Kidney capillary endothelial cell (primary cell): ENCODE measurements around the gene PRDM11.
A peak's percentile ranks its signal among the peaks of the same experiment; 100 is the strongest.

Experiments used
- DNase-seq: peaks from one replicate; pipeline ENCODE4 v3.0.0-alpha.2; 2018; ENCODE audit warnings: low spot score

Gene PRDM11

GRCh38 chr11:45142241-45143055 lies 4.0 kb upstream of the PRDM11 start:
- no peak for DNase-seq

DNA sequence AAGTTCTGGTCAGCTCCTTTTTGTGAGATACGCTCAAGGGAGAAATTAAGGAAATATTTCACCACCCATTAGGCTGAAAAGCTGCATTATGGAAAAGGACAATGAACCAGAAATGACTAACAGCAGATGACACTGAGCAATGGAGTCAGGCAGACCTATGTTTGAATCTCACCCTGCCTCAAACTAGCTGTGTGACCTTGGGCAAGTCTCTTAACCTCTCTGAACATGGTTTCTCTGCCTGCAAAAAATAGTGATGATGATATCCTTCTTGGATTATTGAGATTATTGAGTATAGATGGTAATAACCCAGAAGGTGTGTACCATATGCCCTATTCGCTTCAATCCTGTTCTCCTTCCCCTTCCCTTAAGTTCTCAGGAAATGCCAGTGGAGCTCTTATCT lies 2.9 kb upstream of the PRDM11 start:
- no peak for DNase-seq

- no peak for DNase-seq
These were observed 2.0 kb upstream of the PRDM11 start for GRCh38 chr11:45144126-45145082.

DNA sequence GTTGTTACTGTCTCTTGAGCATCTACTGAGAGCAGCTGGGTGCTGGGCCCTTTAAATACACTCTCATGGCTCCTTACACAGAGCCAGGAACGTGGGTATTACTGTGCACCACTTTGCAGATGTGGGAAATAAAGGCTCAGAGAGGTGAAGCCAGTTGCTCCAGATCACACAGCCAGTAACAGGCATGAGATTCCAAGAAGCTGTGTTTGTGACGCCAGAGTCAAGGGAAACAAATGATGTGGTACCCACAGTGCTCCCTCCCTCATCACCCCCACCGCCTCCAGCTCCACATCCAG lies 1.4 kb upstream of the PRDM11 start:
- DNase-seq: no peak

DNA sequence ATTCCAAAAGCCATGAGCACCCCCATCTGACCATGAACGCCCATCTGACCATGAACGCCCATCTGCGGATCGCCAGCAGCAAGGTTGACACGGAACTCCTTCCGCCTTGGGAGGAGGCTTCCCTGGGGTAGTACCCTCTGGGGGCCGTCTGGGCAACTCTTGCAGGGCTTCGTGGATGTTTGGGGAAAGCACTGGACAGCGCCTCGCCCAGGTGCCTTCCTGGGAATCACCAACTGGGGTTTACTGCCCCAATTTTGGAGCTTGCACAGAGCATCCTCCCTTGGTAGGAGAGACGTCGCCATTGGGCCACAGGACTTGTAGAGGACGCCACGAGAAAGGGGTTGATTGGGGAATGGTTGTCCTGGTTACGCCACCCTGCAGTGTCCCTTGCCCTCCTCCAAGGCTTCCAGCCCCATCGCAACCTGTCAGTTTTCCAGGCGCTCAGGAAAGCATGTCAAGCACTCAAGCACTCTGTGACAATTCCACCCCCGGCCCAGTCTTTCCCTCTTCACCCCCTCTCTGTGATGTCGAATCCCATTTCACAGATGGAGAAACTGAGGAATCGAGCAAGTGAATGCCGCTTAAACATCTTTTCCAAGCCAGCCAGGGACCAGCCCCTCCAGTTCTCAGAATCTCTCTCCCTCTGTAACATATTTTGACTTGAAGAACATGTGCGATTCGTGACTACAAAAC lies 914 bp upstream of the PRDM11 start:
- no peak for DNase-seq

DNA sequence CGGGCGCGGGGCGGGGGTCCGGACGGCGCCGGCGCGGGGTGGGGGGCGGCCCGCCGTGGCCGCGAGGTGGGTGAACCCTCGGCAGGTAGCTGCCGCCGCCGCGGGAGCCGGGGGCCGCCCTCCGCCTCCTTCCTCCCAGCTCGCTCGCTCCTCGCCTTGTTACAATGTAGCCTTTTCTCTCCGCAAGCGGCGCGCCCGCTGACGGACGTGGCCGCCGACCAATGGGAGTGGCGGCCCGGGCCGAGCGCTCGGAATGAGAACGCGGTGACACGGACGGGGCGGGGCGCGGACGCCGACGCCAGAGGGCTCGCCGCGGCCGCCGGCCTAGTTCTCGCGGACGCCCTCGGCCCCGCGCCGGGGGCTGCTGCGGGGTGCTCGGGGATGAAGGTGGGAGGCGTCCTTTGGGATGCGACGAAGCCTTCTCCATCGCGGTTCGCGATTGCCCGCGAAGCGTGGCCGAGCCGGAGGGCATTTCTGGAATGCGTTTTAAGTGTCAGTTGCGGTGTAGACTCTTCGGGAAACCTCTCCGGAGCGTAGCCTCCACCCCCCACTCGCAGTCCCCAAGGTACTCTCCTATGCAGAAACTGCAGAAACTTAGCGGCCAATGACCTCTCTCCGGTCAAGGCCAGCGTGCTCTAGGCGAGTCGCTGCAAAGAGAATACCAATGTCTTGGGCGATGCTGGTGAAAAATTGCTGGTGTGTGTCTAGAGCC lies 734 bp downstream of the PRDM11 start:
- DNase-seq: peak; percentile 91

DNA sequence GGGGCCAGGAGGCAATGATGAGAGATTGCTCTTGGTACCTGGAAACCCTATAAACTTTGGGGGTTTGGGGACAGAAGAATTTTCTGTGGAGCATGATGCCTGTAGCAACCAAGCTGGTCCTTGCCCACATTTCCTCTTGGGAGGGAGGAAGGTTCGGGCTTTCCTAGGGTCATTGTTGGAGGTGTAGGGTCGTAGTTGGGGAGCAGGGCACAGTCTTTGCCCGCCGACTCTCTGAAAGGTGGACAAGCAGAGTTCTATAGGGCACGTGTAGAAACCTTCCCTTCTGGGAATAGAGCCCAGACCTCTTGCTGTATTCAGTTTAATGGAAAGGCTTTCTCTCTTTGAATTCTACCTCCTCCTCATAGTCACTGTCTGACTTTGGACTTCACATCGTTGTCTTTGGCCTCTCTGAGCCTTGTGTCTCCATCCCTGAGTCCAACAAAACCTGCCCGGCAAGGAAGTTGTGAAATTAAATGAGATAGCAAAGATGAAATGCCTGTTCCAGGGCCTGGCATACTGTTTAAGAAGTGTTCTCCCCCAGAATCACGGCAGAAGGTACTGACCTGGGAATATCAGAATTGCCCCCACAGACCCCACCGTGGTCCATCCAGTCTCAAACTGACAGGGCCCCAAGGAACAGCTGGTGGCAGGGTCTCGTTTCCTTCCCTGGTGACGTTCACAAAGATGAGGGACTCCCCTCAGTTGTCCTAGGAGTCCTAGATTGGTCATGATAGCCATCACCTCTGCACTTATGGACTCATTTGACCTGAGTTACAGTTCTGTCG lies 1.6 kb downstream of the PRDM11 start:
- DNase-seq: no peak

DNA sequence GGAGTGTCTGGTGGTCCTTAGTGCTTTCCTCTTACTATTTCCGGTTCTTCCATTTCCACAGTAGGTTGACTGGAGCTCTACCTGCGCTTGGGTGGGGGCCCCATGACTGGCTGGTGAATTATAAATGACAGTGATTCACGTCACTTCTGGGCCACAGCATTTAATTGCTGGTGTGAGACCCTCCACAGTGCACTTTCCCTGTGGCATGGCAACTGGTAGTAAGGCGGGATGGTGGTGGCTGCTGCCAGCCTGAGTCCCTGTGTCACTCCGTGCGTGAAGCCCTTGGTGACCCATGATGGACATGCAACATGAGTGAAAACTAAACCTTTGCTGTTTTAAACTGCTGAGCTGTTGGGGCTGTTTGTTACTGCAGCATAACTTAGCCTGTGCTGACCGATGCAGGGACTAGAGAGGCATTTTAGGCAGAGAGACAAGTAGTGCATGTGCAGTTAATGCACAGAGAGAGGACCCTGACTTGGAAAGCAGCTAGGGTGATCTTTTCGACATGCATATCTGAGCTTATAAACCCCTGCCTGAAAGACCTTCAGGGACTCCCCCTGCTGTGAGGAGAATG lies 3.1 kb downstream of the PRDM11 start:
- no peak for DNase-seq

DNA sequence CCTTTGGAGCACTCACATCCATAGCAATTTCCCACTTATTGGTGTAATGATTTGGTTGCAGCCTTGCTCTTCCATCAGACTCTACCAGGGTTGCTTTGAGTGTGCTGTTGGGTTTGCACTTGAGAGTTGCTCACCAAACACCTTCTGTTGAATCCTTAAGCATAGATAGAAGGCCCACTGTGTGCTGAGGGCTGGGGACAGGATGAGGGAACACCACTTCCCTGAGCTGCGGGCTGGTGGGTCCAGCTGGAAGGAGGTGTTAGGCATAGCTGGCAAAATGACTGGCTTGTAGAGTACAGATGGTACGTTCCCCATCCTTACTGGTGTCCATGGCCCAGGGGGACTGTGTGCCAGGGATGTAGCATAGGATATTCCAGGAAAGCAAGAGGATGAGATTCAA lies 3.9 kb downstream of the PRDM11 start:
- no peak for DNase-seq

GRCh38 chr11:45150943-45151342 lies 4.5 kb downstream of the PRDM11 start:
- no peak for DNase-seq

DNA sequence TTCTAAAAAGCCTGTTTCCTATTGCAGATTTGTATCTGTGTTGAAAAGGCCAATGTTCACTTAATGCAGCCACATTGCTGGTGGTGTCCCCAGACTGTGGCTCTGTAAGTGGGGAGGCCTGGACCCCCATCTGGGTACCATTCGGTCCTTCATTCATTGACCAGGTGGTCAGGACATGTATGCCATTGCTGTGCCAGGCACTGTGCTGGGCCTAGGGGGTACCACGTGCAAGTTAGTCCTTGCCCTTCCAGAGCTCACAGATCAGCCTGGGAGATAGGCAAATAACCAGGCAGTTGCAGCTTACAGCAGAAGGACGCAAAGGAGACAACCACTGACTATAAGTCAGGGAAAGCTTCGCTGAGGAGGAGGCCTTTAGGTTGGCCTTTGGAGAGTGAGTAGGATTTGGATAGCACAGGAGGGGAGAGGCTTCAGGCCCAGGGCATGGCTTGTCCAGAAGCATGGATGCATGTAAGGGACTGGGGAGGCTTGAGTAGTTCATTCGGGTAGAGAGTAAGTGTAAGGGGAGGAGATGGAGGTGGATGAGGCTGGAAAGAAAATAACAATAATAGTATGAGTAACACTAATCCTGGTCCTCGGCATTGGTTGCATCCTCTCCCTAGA lies 5.0 kb downstream of the PRDM11 start:
- DNase-seq: no peak

DNA sequence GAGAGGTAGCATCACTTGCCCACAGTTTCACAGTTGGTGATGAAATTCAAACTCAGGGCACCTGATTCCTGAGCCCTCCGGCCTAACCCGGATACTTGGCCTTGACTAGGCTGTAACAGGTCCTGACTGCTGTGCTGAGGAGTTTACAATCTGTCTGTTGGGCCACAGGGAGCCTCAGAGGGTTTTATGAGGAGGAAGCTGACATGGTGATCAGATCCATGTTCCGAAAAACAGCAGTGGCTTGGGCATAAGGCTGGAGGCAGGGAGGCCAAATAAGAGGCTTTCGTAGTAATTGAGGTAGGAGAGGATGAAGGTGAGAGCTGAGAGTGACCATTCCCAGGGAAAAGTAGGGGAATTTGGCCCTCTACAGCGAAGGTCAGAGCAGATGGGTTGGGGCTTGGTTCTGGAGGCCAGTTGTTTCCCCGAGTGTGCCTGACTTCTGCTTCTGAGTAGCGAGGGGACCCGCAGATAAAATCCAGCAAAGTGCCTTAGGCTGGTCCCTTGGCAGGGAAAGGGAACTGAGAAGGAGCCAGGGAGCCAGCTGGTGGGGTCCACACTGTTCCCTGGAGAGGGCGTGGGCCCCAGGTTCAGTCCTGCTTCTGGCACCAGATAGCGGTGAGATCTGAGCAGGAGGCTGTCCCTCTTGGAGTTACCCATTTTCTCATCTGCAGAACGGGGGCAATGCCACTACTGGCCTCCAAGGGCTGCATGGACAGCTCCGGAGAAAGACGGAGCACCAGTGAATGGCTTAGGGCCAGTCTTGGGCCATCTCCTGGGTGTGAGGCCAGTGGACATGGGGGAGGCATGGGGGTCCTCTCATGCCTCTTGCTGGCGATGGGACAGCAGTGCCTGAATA lies 6.5 kb downstream of the PRDM11 start:
- DNase-seq: no peak

DNA sequence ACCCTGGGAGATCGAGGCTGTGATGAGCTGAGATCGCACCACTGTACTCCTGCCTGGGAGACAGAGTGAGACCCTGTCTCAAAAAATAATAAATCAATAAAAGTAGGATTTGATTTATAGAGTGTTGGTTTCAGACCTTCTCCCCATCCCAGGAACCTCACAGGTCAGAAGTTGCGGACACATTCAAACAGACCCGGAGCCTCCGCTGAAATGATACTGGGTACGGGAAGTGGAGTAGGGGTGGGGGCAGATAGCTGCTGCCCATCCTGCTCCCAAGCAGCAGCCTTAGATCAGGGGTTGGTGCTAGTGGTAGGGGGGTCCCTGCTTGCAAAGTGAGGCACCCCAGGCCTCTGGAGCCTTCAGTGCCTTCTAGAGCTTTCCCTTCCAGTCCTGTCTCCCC lies 7.8 kb downstream of the PRDM11 start:
- no peak for DNase-seq

DNA sequence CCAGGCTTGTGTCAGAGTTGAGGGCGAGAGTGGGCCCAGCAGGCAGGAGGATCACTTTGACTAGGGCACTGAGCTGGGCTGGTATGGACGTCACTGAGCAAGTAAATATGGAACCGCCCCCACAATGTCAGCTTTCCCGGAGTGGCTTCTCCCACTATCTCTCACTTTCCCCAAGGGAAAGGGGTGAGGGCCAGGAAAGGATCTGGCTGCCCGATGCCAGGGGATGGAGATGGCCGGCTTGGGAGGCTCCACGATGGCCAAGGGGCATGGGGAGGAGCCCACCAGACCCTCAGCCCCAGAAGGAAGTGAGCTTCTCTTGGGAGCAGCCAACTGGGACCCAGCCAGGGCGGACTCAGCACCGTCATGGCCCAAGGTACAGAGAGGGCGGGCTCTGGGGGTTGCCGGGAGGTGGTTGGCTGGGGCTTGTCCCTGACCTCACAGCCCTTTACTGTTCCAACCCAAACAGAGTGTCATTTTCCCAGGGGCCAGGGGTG lies 8.7 kb downstream of the PRDM11 start:
- DNase-seq: no peak

DNA sequence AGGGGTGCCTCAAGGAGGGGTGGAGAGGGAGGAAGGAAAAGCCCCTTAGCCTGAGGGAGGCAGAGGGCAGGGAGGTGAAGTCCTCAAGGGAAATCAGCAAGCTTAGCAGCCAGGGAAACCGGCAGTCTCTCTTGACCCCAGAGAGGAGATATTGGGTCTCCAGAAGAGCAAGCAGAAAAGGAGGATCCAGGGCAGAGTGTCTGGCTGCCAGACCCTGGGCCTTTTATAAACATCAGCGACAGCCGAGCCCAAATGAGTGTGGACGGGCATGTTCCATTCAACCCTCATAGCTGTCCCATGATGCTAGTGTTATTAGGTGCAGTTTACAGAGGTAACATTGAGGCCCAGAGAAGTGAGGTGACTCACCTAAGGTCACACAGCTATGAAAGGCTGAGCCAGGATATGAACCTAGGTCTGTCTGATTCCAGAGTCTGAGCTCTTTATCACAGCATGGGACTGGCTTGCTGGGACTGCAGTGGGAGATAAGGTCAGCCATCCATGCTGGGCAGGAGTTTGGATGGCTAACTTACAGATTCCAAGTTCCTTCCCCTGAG lies 9.3 kb downstream of the PRDM11 start:
- DNase-seq: no peak

DNA sequence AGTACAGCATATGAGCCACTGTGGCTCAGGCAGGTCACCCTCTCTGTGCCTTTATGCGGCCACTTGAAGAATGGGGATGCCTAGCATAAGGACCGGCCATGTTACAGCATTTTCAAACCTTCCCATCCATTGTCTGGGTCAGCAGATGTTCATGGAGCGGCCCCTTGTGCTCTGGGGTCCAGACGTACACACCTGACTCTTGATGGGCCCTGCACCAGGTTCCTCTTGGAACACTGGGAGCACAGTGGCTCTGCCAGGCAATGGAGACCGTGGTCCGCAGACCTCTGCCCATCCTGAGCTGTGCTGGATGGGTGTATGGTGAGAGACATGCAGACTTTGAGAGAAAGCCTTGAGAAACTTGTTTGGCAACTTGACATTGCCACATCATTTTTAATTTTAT lies 9.8 kb downstream of the PRDM11 start:
- no peak for DNase-seq

DNA sequence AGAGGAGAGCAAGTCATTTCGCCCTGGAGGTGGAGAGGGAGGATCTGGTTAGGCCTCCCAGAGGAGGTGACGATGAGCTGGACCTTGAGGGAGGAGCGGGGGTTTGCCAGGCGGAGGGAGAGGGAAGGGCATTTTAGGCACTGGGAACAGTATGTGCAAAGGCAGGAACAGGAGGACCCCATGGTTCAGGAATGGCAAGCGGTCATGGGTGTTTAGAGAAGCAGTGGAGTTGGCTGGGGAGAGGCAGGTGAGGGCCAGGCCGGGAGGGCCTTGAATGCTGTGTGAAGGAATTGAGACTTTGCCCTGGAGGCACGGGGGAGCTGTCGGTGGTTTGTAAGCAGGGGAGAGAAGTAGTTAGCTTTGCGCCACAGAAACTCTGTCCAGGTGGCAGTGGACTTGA lies 10.3 kb downstream of the PRDM11 start:
- DNase-seq: no peak

DNA sequence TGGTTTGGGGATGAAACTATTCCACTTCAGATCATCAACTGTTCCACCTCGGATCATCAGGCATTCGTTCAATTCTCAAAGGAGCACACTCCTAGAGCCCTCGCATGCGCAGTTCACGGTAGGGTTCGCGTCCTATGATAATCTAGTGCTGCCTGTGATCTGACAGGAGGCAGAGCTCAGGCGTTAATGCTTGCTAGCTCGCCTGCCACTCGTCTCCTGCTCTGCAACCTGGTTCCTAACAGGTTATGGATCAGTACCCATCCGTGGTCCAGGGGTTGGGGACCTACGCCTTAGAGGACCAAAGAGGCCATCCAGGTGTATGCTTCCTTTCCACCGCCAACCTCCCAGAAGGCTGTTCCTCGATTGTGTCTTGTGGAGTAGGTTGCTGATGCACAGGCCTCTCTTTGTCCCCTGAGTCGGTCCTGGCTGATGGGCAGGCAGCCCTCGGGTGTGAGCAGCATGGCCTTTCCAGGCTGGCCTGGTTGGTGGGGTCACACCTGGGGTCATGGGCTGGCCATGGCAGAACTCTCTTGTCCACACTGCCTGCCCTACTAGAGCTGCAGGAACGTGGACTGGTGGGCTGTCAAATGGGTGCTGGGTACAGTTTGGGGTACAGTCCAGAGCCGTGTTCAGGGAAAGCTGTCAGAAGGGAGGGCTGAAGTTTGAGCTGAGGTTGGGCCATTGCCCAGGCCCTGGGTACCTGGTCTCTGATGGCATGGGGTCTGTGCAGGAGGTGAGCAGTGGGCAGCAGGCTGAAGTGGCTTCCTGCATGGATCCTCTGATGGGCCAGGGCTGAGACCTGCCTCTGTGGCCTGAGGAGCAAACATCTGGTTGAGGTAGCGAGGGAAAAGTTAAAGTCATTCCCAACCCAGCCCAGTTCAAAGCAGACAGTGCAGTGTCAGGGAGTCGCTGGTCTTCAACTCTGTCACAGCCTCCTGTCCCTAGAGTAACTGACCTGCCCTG lies 11.1 kb downstream of the PRDM11 start:
- DNase-seq: no peak
